ENCODE measurements around the gene SLC25A33. TPM values are rescaled to one million over a fixed set of nuclear protein-coding genes. Genes with fewer than 3 reads are reported as not detected.
A peak's percentile ranks its signal among the peaks of the same experiment; 100 is the strongest.

The SLC25A33 gene
- polyA plus RNA-seq, 3 donors from 2014 or later, result 6.4 to 7.4 (median 7.0) TPM

GRCh38 chr1:9580942-9581341, 41.7 kb downstream of the SLC25A33 start:
- no peak overlapping the region for H3K4me3 Mint-ChIP-seq
- peak overlapping the region in 1 of 6 donors; percentile 13 for H3K27ac Mint-ChIP-seq

GRCh38 chr1:9586147-9586766, 47.0 kb downstream of the SLC25A33 start:
- Mint-ChIP-seq H3K36me3 (peaks cover 0 to 3% (median 3%) of the 10 kb centered on the region in 3 donors), H3K4me1 (peaks cover 11 to 14% of the 10 kb centered on the region in 2 donors), H3K27me3 (ENCODE audit: low read depth in 3 of 3) (peaks cover 0 to 3% (median 2%) of the 10 kb centered on the region in 3 donors), H3K4me3 (no peak overlapping the region), H3K9me3 (no peaks in the 10 kb centered on the region), H3K27ac (no peak overlapping the region)
- DNase-seq, result no peak

More at GRCh38 chr1:9580942-9581341, 41.7 kb downstream of the SLC25A33 start:
- H3K9me3 Mint-ChIP-seq, result no peaks in the 10 kb centered on the region
- peaks cover 4 to 13% (median 7%) of the 10 kb centered on the region in 3 donors for H3K36me3 Mint-ChIP-seq
- peaks cover 0 to 3% (median 0%) of the 10 kb centered on the region in 3 donors for H3K27me3 Mint-ChIP-seq (ENCODE audit: low read depth in 3 of 3)
- no peaks in the 10 kb centered on the region for H3K4me1 Mint-ChIP-seq
- no peak for DNase-seq

- no peaks in the 10 kb centered on the region for H3K9me3 Mint-ChIP-seq
- H3K27me3 Mint-ChIP-seq (ENCODE audit: low read depth in 3 of 3), result peaks cover 0 to 2% (median 2%) of the 10 kb centered on the region in 3 donors
- peaks cover 15 to 20% of the 10 kb centered on the region in 2 donors for H3K4me1 Mint-ChIP-seq
- H3K27ac Mint-ChIP-seq, result peak within 1 kb of the TSS; percentile 57 to 84 (median 74)
- peak within 1 kb of the TSS; percentile 83 to 86 (median 84) for H3K4me3 Mint-ChIP-seq
- no peaks in the 10 kb centered on the region for H3K36me3 Mint-ChIP-seq
- DNase-seq, result peak; percentile 94 to 96 (median 96)
These were observed 49.4 kb downstream of the SLC25A33 start, which contains the start of gene TMEM201 for GRCh38 chr1:9588551-9589143. TMEM201 (plus strand) TSS chr1:9588911; CDS start chr1:9588931, 20 bp downstream.

- Mint-ChIP-seq H3K4me1 (peaks cover 16 to 21% of the 10 kb centered on the region in 2 donors), H3K9me3 (no peaks in the 10 kb centered on the region), H3K27ac (peak overlapping the region in 4 of 6 donors; percentile 17 to 84 (median 68)), H3K36me3 (no peaks in the 10 kb centered on the region), H3K27me3 (ENCODE audit: low read depth in 3 of 3) (peaks cover 0 to 2% (median 2%) of the 10 kb centered on the region in 3 donors), H3K4me3 (peak overlapping the region; percentile 82 to 86 (median 84))
- DNase-seq, result peak in 2 of 3 donors; percentile 21 to 32
These were observed 50.0 kb downstream of the SLC25A33 start for GRCh38 chr1:9589144-9589718.

- Mint-ChIP-seq H3K27ac (peak overlapping the region in 4 of 6 donors; percentile 17 to 72 (median 52)), H3K36me3 (no peaks in the 10 kb centered on the region), H3K27me3 (ENCODE audit: low read depth in 3 of 3) (peaks cover 0 to 2% (median 2%) of the 10 kb centered on the region in 3 donors), H3K4me3 (peak overlapping the region; percentile 82 to 86 (median 84)), H3K4me1 (peaks cover 16 to 21% of the 10 kb centered on the region in 2 donors), H3K9me3 (no peaks in the 10 kb centered on the region)
- no peak for DNase-seq
These were observed 50.5 kb downstream of the SLC25A33 start for GRCh38 chr1:9589719-9590157.

- H3K27me3 Mint-ChIP-seq (ENCODE audit: low read depth in 3 of 3), result peaks cover 0 to 2% (median 2%) of the 10 kb centered on the region in 3 donors
- no peak overlapping the region for H3K27ac Mint-ChIP-seq
- no peaks in the 10 kb centered on the region for H3K36me3 Mint-ChIP-seq
- H3K4me3 Mint-ChIP-seq, result peak overlapping the region in 4 of 5 donors; percentile 57 to 85 (median 82)
- no peak for DNase-seq
- H3K9me3 Mint-ChIP-seq, result no peaks in the 10 kb centered on the region
- H3K4me1 Mint-ChIP-seq, result peaks cover 16 to 21% of the 10 kb centered on the region in 2 donors
These were observed 50.9 kb downstream of the SLC25A33 start for GRCh38 chr1:9590201-9590600.

GRCh38 chr1:9590945-9591668, 51.8 kb downstream of the SLC25A33 start:
- DNase-seq, result no peak
- peak overlapping the region in 2 of 6 donors; percentile 1 to 8 for H3K27ac Mint-ChIP-seq
- no peaks in the 10 kb centered on the region for H3K9me3 Mint-ChIP-seq
- peaks cover 0 to 2% (median 2%) of the 10 kb centered on the region in 3 donors for H3K27me3 Mint-ChIP-seq (ENCODE audit: low read depth in 3 of 3)
- no peaks in the 10 kb centered on the region for H3K36me3 Mint-ChIP-seq
- peak overlapping the region in 3 of 5 donors; percentile 5 to 26 (median 11) for H3K4me3 Mint-ChIP-seq
- H3K4me1 Mint-ChIP-seq, result peaks cover 16 to 21% of the 10 kb centered on the region in 2 donors

- peaks cover 0 to 4% (median 2%) of the 10 kb centered on the region in 3 donors for H3K27me3 Mint-ChIP-seq (ENCODE audit: low read depth in 3 of 3)
- peak overlapping the region in 2 of 5 donors; percentile 39 to 40 for H3K4me3 Mint-ChIP-seq
- H3K27ac Mint-ChIP-seq, result peak overlapping the region in 1 of 6 donors; percentile 34
- H3K9me3 Mint-ChIP-seq, result no peaks in the 10 kb centered on the region
- peaks cover 16 to 21% of the 10 kb centered on the region in 2 donors for H3K4me1 Mint-ChIP-seq
- DNase-seq, result no peak
- no peaks in the 10 kb centered on the region for H3K36me3 Mint-ChIP-seq
These were observed 52.6 kb downstream of the SLC25A33 start for GRCh38 chr1:9591669-9592509.

GRCh38 chr1:9592510-9593075, 53.3 kb downstream of the SLC25A33 start:
- DNase-seq, result no peak
- H3K36me3 Mint-ChIP-seq, result no peaks in the 10 kb centered on the region
- peaks cover 16 to 21% of the 10 kb centered on the region in 2 donors for H3K4me1 Mint-ChIP-seq
- H3K9me3 Mint-ChIP-seq, result no peaks in the 10 kb centered on the region
- peaks cover 0 to 4% (median 2%) of the 10 kb centered on the region in 3 donors for H3K27me3 Mint-ChIP-seq (ENCODE audit: low read depth in 3 of 3)
- no peak overlapping the region for H3K4me3 Mint-ChIP-seq
- H3K27ac Mint-ChIP-seq, result no peak overlapping the region

GRCh38 chr1:9593147-9593491, 53.9 kb downstream of the SLC25A33 start:
- Mint-ChIP-seq H3K36me3 (no peaks in the 10 kb centered on the region), H3K4me3 (no peak overlapping the region), H3K27ac (no peak overlapping the region), H3K9me3 (no peaks in the 10 kb centered on the region), H3K4me1 (peaks cover 15 to 20% of the 10 kb centered on the region in 2 donors), H3K27me3 (ENCODE audit: low read depth in 3 of 3) (peaks cover 0 to 4% (median 2%) of the 10 kb centered on the region in 3 donors)
- no peak for DNase-seq

GRCh38 chr1:9593492-9594465, 54.5 kb downstream of the SLC25A33 start:
- H3K9me3 Mint-ChIP-seq, result no peaks in the 10 kb centered on the region
- peak overlapping the region in 1 of 6 donors; percentile 46 for H3K27ac Mint-ChIP-seq
- H3K4me1 Mint-ChIP-seq, result peaks cover 12 to 18% of the 10 kb centered on the region in 2 donors
- DNase-seq, result peak in 2 of 3 donors; percentile 14 to 19
- no peak overlapping the region for H3K4me3 Mint-ChIP-seq
- H3K27me3 Mint-ChIP-seq (ENCODE audit: low read depth in 3 of 3), result peaks cover 0 to 4% (median 2%) of the 10 kb centered on the region in 3 donors
- H3K36me3 Mint-ChIP-seq, result no peaks in the 10 kb centered on the region
